GM21367 (cell line): ENCODE data around the gene FAM83F.
"Not testable (repeated sequence)": the region's sequence is repeated elsewhere in the genome, so short reads cannot be mapped to it uniquely, and the experiment has no call there.

ENCODE experiments used
- ATAC-seq: cut with Tn5 transposase; IDR thresholded peaks from one replicate; pipeline ENCODE4 v1.9.1; 2021; ENCODE audit not compliant: unreplicated experiment

The FAM83F gene

GRCh38 chr22:39992894-39993293 lies 1.9 kb upstream of the FAM83F start:
- not testable (repeated sequence) for ATAC-seq

- no peak for ATAC-seq
These were observed 651 bp upstream of the FAM83F start for GRCh38 chr22:39994041-39994565.

- ATAC-seq: no peak
These were observed 869 bp downstream of the FAM83F start for GRCh38 chr22:39995393-39996252.

- ATAC-seq: no peak
These were observed 2.0 kb downstream of the FAM83F start for GRCh38 chr22:39996732-39997131.

GRCh38 chr22:39997421-39997820 lies 2.7 kb downstream of the FAM83F start:
- no peak for ATAC-seq

GRCh38 chr22:39997939-39998726 lies 3.4 kb downstream of the FAM83F start:
- no peak for ATAC-seq

- ATAC-seq: no peak
These were observed 4.5 kb downstream of the FAM83F start for GRCh38 chr22:39999144-39999757.

GRCh38 chr22:40000171-40000570 lies 5.4 kb downstream of the FAM83F start:
- ATAC-seq: no peak

- ATAC-seq: no peak
These were observed 6.4 kb downstream of the FAM83F start for GRCh38 chr22:40001106-40001505.

GRCh38 chr22:40001800-40002577 lies 7.2 kb downstream of the FAM83F start:
- no peak for ATAC-seq

- ATAC-seq: no peak
These were observed 8.4 kb downstream of the FAM83F start for GRCh38 chr22:40002935-40003715.

GRCh38 chr22:40004836-40005235 lies 10.1 kb downstream of the FAM83F start:
- no peak for ATAC-seq

GRCh38 chr22:40006641-40007040 lies 11.9 kb downstream of the FAM83F start:
- no peak for ATAC-seq

- no peak for ATAC-seq
These were observed 13.3 kb downstream of the FAM83F start for GRCh38 chr22:40007853-40008710.

- no peak for ATAC-seq
These were observed 14.1 kb downstream of the FAM83F start for GRCh38 chr22:40008726-40009291.

- no peak for ATAC-seq
These were observed 14.6 kb downstream of the FAM83F start for GRCh38 chr22:40009292-40009774.

GRCh38 chr22:40009951-40010671 lies 15.4 kb downstream of the FAM83F start:
- ATAC-seq: no peak

- no peak for ATAC-seq
These were observed 16.0 kb downstream of the FAM83F start for GRCh38 chr22:40010746-40011145.
